MM.1S (cell line): ENCODE measurements around the gene GUCA1A.

ENCODE experiments used
- CTCF ChIP-seq: fragments of 300-600 bp; sonication (generic); IDR thresholded peaks from 2 replicates; pipeline ENCODE4 v1.5.1; 2016; ENCODE audit warnings: antibody characterized with exemption, low read length, mixed read lengths
- EZH2 ChIP-seq: fragments of 300-600 bp; sonication (generic); optimal IDR thresholded peaks from 2 replicates; pipeline ENCODE3; 2017; ENCODE audit warnings: low read depth, mild to moderate bottlenecking, antibody characterized with exemption, low read length, mixed read lengths

GRCh38 chr6:42168650-42169049 is 4.5 kb upstream of the GUCA1A start:
- no peak for TF ChIP-seq EZH2
- no peak for TF ChIP-seq CTCF
